Fibroblast of lung (primary cell): ENCODE results near the gene OR13C8.

Experiments
- CTCF ChIP-seq, 2 donors: IDR thresholded peaks in 1 of 2; conservative IDR thresholded peaks in 1 of 2; 1 replicate in 1 of 2; 2 replicates in 1 of 2; pipeline ENCODE4 v1.5.1; 2011 to 2012; ENCODE audit warnings: low read length in 2 of 2, control low read depth in 1 of 2, inconsistent platforms in 1 of 2, low read depth in 1 of 2, mild to moderate bottlenecking in 1 of 2
- EZH2 ChIP-seq: IDR thresholded peaks from 2 replicates; pipeline ENCODE4 v1.5.1; 2012; ENCODE audit warnings: low read length, control low read depth, mild to moderate bottlenecking; ENCODE audit errors: missing control alignments

GRCh38 chr9:104617418-104617817, 48.5 kb downstream of the OR13C8 start:
- TF ChIP-seq CTCF (conservative IDR thresholded peaks at IDR 0.05 in 1 of 2, IDR thresholded peaks at IDR 0.05 in 1 of 2; ENCODE audit: low read depth in 1 of 2, low read length in 2 of 2) (no peak), EZH2 (no peak)
